DMS153 treated with DMSO at 0.1 percent for 48 hours (cell line): ENCODE results near the gene CMTM7.
"Not testable (repeated sequence)": the region's sequence is repeated elsewhere in the genome, so short reads cannot be mapped to it uniquely, and the experiment has no call there.

Source experiments
- DNase-seq: peaks from one replicate; lab custom pipeline; 2025; ENCODE audit not compliant: unreplicated experiment; lab: John Stamatoyannopoulos, UW

CMTM7 gene

DNA sequence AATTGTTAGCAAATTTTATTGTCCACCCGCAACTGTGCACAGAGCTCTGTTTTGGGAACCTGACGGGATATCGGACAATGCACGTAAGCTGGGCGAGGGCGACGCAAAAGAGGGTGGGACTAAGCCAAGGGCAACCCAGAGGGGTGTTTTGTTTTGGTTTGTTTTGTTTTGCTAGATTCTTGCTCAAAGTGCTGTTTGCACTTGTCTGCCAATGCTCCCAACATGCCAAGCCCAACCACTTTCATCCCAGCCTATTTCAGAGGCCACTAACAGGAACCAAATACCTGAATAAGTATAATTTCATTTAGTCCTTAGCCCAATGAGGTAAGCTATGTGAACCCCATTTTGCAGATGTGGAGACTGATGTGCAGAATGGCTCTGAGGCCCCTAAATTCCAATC, 9.7 kb upstream of the CMTM7 start:
- DNase-seq, result no peak

DNA sequence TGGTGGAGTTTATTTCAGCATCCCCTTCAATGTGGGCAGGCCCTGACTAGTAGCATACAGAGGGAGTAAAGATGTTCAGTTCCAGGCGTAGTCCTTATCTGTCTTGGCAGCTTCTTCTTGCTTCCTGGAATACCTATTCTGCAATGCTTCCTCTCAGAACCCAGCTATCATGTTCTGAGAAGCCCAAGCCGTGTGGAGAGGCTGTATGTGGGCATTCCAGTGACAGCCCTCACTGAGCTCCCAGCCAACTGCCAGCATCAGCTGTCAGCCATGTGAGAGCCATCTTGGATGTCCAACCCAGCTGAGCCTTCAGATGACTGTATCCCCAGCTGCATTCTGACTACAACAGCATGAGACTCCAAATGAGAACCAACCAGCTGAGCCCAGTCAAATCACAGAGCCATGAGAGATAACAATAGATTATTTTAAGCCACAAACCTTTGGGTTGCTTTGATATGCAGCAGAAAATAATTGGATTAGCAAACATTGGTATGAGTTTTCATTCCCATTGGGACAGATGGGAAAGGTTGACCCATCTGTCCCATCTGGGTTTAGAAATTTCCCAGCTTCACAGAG, 8.4 kb upstream of the CMTM7 start:
- DNase-seq, result no peak

DNA sequence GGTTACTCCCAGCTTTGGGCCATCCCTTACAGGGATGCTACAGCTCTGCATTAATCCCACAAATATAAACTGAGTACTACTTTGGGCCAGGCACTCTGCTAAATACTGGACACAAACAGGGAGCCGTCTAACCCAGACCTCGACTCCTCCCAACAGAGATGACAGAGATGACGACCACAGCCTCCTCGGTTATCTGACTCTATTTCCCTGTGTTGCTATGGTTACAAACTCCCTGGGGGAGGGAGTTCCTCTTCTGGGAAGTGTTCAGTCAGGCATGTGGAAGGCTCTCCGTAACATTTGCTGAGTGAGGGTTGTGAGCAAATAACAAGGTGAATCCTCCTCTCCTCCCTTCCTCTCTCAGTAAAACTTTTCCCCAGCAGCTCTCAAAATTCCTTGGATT, 6.7 kb upstream of the CMTM7 start:
- no peak for DNase-seq

DNA sequence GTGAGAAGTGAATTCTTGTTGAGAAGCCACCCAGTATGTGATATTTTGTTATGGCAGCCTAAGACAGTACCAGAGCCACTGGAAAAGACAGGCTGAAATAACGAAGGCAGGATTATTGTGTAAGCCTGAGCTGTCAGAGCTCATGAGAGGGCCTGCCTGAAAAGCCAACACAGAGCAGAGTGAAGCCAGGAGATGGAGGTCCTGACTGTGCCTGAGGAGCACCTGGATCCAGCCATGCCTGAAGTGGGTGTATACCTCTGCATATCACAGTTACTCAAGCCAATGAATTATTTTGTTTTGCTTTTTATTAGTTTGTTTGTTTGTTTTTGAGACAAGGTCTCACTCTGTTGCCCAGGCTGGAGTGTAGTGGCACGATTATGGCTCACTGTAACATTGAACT, 4.1 kb upstream of the CMTM7 start:
- DNase-seq, result no peak

DNA sequence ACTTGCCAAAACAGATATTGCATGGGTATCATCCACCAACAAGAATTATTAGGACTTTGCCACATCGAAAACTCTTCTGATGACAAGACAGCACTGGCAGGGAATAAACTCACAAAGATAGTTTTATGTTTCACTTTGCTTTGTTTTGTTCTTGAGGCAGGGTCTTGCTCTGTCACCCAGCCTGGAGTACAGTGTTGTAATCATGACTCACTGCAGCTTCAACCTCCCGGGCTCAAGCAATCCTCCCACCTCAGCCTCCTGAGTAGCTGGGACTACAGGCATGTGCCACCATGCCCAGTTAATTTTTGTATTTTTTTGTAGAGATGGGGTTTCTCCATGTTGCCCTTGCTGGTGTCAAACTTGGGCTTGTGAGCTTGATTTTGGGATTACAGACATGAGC, 2.1 kb upstream of the CMTM7 start:
- DNase-seq, result not testable (repeated sequence)

DNA sequence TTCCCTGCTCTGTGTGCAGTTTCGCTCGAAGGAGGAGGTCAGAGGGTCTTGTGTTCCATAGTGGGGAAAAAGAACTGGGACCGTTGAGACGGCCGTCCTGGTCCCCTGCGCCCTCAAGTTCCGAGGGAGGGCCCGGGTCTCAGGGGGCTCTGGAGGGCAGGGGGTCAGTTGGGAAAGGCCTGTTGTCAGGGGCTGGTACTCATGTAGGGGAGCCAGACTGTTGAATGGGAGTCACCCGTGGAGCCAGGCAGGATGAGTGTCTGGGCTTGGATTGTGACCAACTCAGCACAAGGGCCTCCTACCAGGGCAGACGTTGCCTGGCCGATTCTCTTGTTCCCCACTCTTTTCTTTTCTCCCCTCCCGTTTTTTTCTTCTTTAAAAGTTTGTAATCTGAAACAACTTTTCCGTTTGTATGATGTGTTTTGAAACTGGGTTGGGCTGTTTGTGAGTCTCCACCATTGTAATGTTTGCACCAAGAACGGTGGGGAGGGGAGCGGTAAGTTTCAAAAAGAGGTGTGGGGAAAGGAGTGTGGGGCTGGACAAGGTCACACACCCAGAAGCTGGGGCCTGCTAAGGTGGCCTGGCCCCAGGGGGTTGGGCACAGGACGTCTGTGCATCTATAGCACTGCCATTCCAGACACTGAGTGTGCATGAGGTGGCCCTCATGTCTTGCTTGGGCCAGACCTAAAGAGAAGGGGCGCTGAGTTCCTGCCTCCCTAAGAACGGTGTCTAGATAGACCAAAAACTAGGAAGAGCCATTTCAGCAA, 1.1 kb downstream of the CMTM7 start:
- no peak for DNase-seq

DNA sequence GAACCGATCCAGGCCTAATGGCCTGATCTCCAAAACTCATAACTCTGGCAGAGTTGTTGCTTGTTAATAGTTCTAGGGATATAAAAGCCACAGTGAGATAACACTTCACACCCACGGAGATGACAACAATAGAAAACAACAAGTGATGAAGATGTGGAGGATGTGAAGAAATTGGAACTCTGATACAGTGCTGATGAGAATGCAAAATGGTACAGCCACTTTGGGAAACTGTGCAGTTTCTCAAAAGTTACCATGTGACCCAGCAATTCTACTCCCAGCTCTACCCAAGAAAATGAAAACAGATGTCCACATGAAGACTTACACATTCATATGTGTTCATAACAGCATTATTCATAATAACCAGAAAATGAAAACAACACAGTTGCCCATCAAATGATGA, 3.8 kb downstream of the CMTM7 start:
- DNase-seq, result no peak

DNA sequence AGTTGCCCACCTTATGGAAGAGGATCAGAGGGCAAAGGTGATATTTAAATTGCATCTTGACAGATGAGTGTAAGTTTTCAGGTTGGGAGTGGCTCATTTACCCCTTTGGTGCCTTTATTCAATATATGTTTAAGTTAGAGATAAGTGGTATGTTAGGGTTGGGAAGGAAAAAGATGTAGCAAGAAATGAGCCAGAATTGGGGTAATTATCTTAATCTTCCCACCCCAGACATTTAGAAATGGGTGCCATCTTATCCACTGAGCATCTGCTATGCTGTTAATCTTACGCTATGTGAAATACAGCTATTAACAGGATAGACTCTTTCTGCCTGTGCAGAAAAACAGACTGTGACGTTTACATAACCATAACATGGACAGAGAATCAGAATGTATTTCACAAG, 6.3 kb downstream of the CMTM7 start:
- no peak for DNase-seq

DNA sequence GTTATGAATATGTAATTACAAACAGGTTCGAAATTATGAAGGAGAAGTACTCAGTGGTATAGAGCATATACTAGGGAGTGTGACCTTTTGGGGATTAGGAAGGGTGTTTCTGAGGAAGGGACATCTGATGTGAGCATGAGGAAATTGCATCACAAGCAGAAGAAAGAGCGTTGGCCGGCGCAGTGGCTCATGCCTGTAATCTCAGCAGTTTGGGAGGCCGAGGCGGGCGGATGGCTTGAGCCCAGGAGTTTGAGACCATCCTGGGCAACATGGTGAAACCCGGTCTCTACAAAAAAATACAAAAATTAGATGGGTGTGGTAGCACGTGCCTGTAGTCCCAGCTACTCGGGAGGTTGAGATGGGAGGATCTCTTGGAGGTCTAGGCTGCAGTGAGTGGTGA, 6.9 kb downstream of the CMTM7 start:
- DNase-seq, result no peak

DNA sequence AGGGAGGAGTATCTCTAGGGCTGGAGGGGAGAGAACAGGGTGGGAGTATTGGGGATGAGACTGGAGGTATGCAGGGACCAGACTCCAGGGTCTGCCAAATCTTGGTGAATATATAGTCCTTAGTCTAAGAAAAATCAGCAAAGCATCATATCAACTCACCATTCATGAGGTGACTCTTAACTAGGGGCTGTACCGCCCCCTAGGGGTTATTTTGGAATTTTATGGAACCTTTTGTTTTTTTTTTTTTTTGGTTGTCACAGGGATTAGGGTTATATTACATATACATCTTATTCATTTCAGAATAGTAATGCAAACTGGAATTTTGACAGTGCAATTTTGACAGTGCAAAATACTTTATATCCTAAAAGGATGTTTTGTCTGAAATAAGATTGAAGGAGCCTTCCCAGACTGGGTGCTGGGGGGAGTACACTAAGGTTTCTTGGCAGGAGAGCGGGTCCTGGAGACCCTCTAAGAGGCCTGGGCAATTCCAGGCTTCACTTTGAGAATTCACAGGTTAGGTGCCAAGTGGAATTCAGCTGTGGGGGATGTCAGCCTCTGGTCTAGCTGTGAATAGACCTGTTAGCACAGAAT, 7.5 kb downstream of the CMTM7 start:
- no peak for DNase-seq

DNA sequence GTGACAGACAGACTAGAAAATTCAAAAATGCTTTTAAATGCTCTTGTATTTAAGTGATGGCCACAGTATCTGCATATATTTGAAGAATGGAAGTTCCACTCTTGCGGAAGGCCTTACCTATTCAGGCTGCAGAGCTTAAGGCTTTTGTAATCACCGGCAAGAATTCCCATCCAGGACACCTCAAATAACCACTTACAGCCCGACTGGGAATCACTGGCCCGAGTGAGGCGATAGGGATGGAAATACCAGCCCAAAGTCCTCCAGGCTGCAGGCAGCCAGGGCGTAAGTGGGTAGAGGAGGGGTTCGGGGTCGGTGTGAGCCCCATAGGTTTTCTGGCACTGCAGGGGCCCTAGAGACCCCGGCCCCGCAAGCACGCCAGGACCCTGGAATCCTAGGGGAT, 9.5 kb downstream of the CMTM7 start:
- no peak for DNase-seq

DNA sequence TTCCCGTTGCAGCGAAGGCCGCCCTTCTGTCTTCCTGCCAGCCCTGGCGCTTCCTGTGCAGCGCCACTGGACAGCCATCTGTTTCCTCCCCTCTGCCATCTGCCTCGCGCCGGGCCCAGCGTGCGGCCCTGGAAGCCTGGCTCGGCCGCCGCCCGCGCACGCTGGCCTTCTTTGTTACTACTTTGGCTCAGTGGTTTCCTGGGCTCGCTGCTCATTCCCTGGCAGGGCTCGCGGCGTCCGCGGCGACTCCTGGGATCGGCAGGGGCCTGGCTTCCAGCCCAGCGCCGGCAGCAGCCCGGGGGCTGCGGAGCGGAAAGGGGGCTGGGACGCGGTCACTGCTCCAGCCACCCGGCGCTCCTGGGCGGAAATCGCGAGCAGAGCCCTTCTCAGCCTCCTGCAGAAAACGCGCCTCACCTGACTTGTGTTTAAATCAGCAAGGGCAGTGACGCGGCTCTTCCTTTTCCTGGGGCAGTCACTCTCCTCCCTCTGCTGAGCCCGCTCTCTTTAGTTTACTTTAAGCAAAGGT, 10.0 kb downstream of the CMTM7 start:
- DNase-seq, result peak; percentile 18

DNA sequence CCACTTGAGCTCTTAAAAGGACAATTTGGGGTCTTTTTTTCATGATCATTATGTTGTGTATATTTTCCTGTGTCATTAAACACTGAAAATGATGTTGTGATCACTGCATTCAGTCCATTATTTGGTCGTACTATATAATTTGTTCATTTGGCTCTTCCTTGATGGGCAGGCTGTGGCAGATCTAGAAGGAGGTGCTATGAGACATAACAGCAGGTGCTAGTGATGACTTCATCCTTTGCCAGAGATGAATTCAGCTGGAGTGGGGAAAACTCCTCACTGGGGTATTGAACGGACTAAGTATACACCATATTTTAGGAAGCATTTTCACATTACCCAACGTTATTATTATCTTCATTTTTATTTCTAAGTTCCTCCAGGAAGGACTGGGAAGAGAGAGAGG, 12.0 kb downstream of the CMTM7 start:
- DNase-seq, result no peak

DNA sequence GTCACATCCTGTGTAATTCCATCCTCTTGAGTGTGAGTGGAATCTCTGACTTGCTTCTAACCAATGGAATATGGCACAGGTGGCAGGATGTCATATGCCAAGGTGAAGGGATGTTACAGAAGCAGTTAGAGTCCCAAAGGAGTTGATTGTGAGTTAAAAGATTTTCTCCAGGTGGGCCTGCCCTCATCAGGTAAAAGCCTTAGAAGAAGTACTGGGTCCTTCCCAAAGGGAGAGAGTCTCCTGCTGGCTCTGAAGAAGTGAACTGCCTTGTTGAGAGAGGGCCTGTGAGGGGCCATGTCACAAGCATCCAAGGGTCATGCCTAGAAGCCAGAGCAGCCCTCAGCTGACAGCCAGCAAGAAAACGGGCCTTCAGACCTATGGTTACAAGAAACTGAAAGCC, 13.1 kb downstream of the CMTM7 start:
- no peak for DNase-seq

DNA sequence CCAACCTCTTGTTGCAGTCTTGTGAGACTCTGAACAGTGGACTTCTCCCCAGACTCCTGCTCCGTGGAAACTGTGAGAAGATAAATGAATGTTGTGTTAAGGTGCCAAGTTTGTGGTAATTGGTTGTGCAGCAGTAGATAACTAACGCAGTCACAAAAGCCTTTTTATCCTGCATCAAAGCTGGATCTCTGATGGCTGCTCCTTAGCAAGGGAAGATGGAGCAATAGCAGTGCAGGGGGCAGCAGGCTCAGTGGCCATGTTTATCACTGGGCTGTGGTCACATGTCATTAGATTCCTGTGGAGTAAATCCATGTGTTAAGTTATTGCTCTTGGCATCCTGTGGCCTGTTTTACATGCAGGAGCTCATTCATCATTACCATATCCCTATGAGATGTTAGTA, 13.5 kb downstream of the CMTM7 start:
- DNase-seq, result no peak

DNA sequence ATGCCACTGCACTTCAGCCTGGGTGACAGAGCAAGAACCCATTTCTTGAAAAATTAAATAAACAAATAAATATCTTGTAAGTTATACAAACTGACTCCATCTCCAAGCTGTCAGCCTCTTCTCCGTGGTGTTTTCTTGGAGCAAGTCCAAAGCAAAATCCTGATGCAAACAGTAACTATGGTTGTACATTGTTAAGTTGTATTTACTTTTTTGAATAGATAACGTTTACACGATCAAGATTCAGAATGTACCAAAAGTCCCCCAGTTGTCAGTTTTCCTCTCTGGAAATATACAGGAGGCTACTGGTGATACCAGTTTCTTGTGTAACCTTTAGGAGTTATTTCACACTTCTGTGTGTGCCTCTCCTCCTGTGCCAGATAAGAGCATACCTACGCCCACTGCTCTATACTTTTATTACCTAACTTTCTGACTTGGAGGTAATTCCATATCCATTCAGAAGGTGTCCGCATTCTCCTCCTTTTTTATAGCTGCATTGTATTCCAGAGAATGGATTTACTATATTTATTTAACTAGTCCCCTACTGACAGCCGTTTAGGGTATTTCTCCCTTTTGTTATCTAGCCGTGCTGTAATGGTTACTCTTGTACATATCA, 14.2 kb downstream of the CMTM7 start:
- no peak for DNase-seq

DNA sequence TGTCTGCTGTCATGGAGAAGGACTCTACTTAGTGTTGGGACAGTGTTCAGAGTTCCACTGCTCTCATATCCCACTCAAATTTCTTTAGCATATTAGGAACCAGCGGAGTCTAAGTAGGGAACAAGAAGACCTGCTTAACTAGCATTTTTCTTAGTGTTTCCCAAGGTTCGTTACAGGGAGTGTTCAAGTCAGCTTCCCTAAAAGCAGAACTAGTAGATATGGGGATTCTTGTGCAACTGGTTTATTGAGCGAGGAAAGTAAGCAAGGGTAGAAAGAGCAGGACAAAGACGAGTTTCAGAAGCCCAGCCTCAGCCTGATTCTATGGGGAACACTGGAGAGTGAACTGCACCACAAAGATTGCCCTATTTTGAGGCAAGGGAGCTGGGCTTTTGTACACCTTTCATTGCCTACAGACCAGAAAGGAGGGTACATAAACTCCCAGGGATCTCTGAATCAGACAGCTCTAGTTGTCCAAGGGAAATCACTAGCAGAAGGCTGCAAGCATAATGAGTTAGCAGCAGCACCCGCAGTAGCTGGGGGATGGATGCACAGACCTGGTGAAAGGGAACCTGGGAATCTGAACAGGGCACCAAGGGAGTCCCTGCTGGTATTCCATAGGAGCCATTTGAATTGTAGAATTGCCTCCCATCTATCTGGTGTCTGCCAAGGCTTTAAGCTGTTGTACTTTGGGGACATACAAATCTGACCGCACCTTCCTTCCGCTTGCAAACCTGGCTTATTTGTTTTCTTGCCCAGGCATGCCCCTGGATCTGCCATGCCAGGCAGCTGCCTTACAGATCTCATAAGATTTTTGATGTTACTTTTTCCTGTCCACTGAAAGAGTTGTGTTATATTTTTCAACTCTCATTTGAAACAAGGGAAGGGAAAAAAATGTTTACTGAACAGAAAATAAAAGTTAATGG, 15.1 kb downstream of the CMTM7 start:
- DNase-seq, result peak; percentile 30

DNA sequence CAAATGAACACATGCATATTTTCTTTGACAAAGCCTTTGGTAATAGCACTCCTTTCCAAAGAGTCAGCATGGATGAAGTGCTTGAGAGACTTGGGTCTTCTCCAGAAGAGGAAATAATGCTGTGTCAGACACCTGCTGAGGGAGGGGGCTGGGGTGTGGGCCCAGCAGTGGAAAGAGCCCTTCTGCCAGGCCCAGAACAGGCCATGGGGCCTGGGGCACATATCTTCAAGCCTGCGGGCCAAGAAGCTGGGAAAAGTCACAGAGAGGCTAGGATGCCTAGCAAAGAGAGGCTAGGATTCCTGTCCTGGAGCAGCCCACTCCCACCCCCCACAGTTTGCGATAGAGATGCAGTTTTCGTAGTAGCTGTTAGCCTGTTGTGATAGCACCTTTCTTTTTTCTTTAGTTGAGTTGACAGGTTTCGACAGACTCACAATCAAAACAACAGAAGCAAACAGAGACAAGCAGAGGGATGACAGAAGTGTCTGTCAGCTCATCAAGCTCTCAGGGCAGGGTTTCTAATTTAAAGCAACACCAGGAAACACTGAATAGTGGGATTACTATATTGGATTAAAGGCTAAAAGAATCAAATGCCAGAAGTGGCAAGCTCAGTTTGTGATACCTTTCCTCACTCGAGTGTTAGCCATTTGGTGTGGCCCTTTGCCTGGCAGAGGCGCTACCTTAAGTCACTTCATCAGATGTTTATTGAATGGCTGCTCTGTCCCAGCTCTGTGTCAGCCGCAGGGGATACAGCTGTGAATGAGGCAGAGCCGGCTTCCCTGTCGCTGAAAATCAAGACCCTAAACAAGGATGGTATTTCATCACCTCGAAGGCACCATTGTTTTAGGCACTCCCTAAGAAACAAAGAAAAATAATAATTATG, 19.0 kb downstream of the CMTM7 start:
- no peak for DNase-seq

DNA sequence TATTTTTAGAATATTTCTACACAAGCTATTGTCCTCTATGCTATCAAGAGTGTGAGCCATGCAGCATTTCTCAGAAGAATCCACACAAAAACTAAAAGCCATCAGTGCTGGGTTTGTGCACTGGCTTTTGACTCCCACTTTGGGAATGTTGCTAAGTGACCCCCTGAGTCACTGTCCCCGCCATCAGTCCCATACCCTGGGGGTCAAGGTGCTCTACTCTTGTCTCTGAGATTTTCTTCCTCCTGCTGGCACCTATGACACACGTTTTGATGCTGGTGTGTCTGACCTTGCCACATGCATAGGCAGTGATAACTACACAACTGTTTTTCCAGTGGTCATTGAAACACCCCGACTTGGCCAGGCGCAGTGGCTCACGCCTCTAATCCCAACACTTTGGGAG, 19.8 kb downstream of the CMTM7 start:
- DNase-seq, result no peak

DNA sequence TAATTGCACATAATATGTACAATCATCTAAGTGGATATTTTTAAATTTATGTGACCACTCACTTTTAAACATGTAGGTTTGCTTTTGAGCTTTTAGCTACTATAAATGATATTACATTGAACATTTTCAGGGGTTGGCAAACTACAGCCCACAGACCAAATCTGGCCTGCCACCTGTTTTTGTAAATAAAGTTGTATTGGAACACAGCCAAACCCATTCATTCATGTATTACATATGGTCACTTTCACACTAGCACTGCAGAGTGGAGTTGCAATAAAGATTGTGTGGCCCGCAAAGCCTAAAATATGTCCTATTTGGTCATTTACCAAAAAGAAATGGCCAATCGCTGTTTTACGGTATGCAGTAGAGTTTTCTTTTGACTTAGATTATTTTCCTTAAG, 21.2 kb downstream of the CMTM7 start:
- DNase-seq, result no peak
